HCT116 (cell line): ENCODE data around the gene CLGN. TPM values are rescaled to one million over a fixed set of nuclear protein-coding genes. Genes with fewer than 3 reads are reported as not detected.

ENCODE experiments used
- ATAC-seq: fragments of 200-7000 bp; cut with Tn5 transposase; 2 replicates; pipeline ENCODE4 v1.9.1; 2020; ENCODE audit warnings: mild to moderate bottlenecking, moderate library complexity
- BruUV-seq: library from RNA; stranded (reverse); fragments of 400-500 nt; replicated peaks from 2 replicates; lab custom pipeline; 2021; lab: Mats Ljungman, UMichigan
- CTCF ChIA-PET: fragments of 300-600 bp; sonication (Branson Sonifier 250); formaldehyde crosslinking; loops from one replicate; lab custom pipeline; 2021; ENCODE audit warnings: antibody characterized with exemption; lab: Charles Lee
- POLR2A ChIA-PET: fragments of 300-600, 350-600 bp; sonication (Branson Sonifier 250); formaldehyde crosslinking; loops from one replicate; lab custom pipeline; 2021; ENCODE audit warnings: antibody characterized with exemption; lab: Charles Lee
- RAD21 ChIA-PET, 2 experiments: fragments of 300-600 bp; sonication (Branson Sonifier 250); formaldehyde crosslinking; loops; one replicate each; lab custom pipeline; 2023; ENCODE audit warnings: low total read pairs in 2 of 2; ENCODE audit not compliant: uncharacterized antibody in 2 of 2, unreplicated experiment in 2 of 2, low non-redundant PET in 1 of 2; lab: Charles Lee
- DNase-seq: peaks from one replicate; pipeline ENCODE4 v3.0.0-alpha.2; 2010; ENCODE audit warnings: low read depth, low spot score
- H2AFZ ChIP-seq: fragments of 200-600 bp; shearing (Covaris generic), sonication (generic); 2 replicates; pipeline ENCODE4 v1.6.1; 2017; ENCODE audit warnings: low read depth, mixed run types, mixed read lengths, antibody characterized with exemption, low read length; ENCODE audit not compliant: poor library complexity, severe bottlenecking
- H3K27ac ChIP-seq: 2 replicates; pipeline ENCODE4 v1.5.1; 2012; ENCODE audit warnings: low read depth, low read length
- H3K27me3 ChIP-seq: fragments of 200-600 bp; sonication (generic); 2 replicates; pipeline ENCODE4 v1.6.1; 2016; ENCODE audit warnings: mixed run types, low read length, mixed read lengths; ENCODE audit not compliant: insufficient read depth
- H3K36me3 ChIP-seq, 2 experiments: fragments of 200-500 bp in 1 of 2; fragments of 200-600 bp in 1 of 2; sonication (Bioruptor generic) in 1 of 2; sonication (generic) in 1 of 2; 2 replicates each; pipeline versions ENCODE4 v1.5.1 to v1.6.1; 2014 to 2016; ENCODE audit warnings: low read length in 2 of 2, inconsistent platforms in 1 of 2, mixed read lengths in 1 of 2, mixed run types in 1 of 2; ENCODE audit not compliant: insufficient read depth in 2 of 2, control insufficient read depth in 1 of 2
- H3K4me1 ChIP-seq, 2 experiments: fragments of 200-600 bp in 1 of 2; sonication (generic) in 1 of 2; 2 replicates each; pipeline versions ENCODE4 v1.5.1 to v1.6.1; 2012 to 2017; ENCODE audit warnings: low read length in 2 of 2, inconsistent platforms in 1 of 2, mild to moderate bottlenecking in 1 of 2, mixed read lengths in 1 of 2, mixed run types in 1 of 2, moderate library complexity in 1 of 2; ENCODE audit not compliant: insufficient read depth in 2 of 2, control insufficient read depth in 1 of 2
- H3K4me2 ChIP-seq: fragments of 200-600 bp; sonication (generic); 2 replicates; pipeline ENCODE4 v1.6.1; 2017; ENCODE audit warnings: mixed run types, low read length, mixed read lengths
- H3K4me3 ChIP-seq, 2 experiments: fragments of 200-600 bp in 1 of 2; sonication (generic) in 1 of 2; replicated peaks in 1 of 2; 2 replicates each; pipeline ENCODE4 v1.5.1; 2011 to 2016; ENCODE audit warnings: low read length in 2 of 2, control low read depth in 1 of 2, low read depth in 1 of 2, mild to moderate bottlenecking in 1 of 2, mixed read lengths in 1 of 2, mixed run types in 1 of 2
- H3K79me2 ChIP-seq: fragments of 200-600 bp; sonication (generic); 2 replicates; pipeline ENCODE4 v1.6.1; 2017; ENCODE audit warnings: mild to moderate bottlenecking, mixed run types, low read length, moderate library complexity, mixed read lengths; ENCODE audit not compliant: insufficient read depth
- H3K9ac ChIP-seq: fragments of 200-600 bp; sonication (generic); 2 replicates; pipeline ENCODE4 v1.6.1; 2016; ENCODE audit warnings: low read length, mixed read lengths
- H3K9me2 ChIP-seq: fragments of 200-600 bp; sonication (generic), shearing (Covaris generic); 2 replicates; pipeline ENCODE4 v1.6.1; 2017; ENCODE audit warnings: mixed run types, mild to moderate bottlenecking, moderate library complexity; ENCODE audit not compliant: insufficient read depth
- H3K9me3 ChIP-seq, 2 experiments: fragments of 200-500 bp in 1 of 2; fragments of 200-600 bp in 1 of 2; sonication (Bioruptor generic) in 1 of 2; sonication (generic) in 1 of 2; 2 replicates each; pipeline ENCODE4 v1.6.1; 2014 to 2017; ENCODE audit warnings: low read length in 2 of 2, mixed read lengths in 2 of 2, inconsistent platforms in 1 of 2, low read depth in 1 of 2, mild to moderate bottlenecking in 1 of 2, mixed run types in 1 of 2, moderate library complexity in 1 of 2; ENCODE audit not compliant: control insufficient read depth in 1 of 2, insufficient read depth in 1 of 2
- H4K20me1 ChIP-seq: fragments of 200-600 bp; sonication (generic), shearing (Covaris generic); 2 replicates; pipeline ENCODE4 v1.6.1; 2017; ENCODE audit warnings: mixed run types, mild to moderate bottlenecking, moderate library complexity; ENCODE audit not compliant: insufficient read depth
- CBX3 ChIP-seq: IDR thresholded peaks from 2 replicates; pipeline ENCODE4 v1.6.1; 2012; ENCODE audit warnings: low read depth
- CEBPB ChIP-seq: IDR thresholded peaks from 2 replicates; pipeline ENCODE4 v1.6.1; 2012; ENCODE audit warnings: low read depth
- EGR1 ChIP-seq: IDR thresholded peaks from 2 replicates; pipeline ENCODE4 v1.6.1; 2012; ENCODE audit warnings: low read depth
- ELF1 ChIP-seq: IDR thresholded peaks from 2 replicates; pipeline ENCODE4 v1.6.1; 2012; ENCODE audit warnings: low read depth, borderline replicate concordance
- EZH2 ChIP-seq: fragments of 200-600 bp; sonication (generic); IDR thresholded peaks from 2 replicates; pipeline ENCODE4 v1.6.1; 2017; ENCODE audit warnings: antibody characterized with exemption, mixed run types
- EZH2phosphoT487 ChIP-seq: fragments of 200-600 bp; IDR thresholded peaks from 2 replicates; pipeline ENCODE4 v1.6.1; 2018; ENCODE audit warnings: antibody characterized with exemption, borderline replicate concordance
- POLR2A ChIP-seq: IDR thresholded peaks from 2 replicates; pipeline ENCODE4 v1.7.0; 2011; ENCODE audit warnings: borderline replicate concordance; ENCODE audit not compliant: insufficient read depth, insufficient read length; ENCODE audit errors: extremely low read depth
- POLR2AphosphoS5 ChIP-seq: IDR thresholded peaks from 2 replicates; pipeline ENCODE4 v1.6.1; 2011; ENCODE audit warnings: mild to moderate bottlenecking, low read depth, low read length, moderate library complexity
- SIN3A ChIP-seq: IDR thresholded peaks from 2 replicates; pipeline ENCODE4 v1.6.1; 2012; ENCODE audit warnings: low read depth
- TCF7L2 ChIP-seq: IDR thresholded peaks from 2 replicates; pipeline ENCODE4 v1.7.0; 2011; ENCODE audit warnings: borderline replicate concordance, inconsistent platforms; ENCODE audit not compliant: insufficient read depth, insufficient read length; ENCODE audit errors: extremely low read depth
- YY1 ChIP-seq: IDR thresholded peaks from 2 replicates; pipeline ENCODE4 v1.6.1; 2011; ENCODE audit warnings: low read length, low read depth, moderate library complexity, mild to moderate bottlenecking; ENCODE audit not compliant: insufficient replicate concordance; ENCODE audit errors: extremely low read depth
- ZNF274 ChIP-seq: fragments of 200-500 bp; sonication (Bioruptor generic); IDR thresholded peaks from 2 replicates; pipeline ENCODE4 v1.6.1; 2014; ENCODE audit warnings: mild to moderate bottlenecking, low read depth, low read length, inconsistent platforms
- intact Hi-C: fragments of 100-400 bp; cut with micrococcal nuclease; formaldehyde crosslinking; loops from 2 replicates; pipeline ENCODE4 v1.10.0; 2022
- total RNA-seq: library from RNA; stranded (reverse); gene quantifications from one replicate; pipeline ENCODE4 v1.2.1, GENCODE V29; 2021; ENCODE audit not compliant: unreplicated experiment
- TF ChIP-seq, protein P1 (sequence below): IDR thresholded peaks from 2 replicates; pipeline ENCODE4 v1.6.1; 2012
- TF ChIP-seq, protein P2 (sequence below): IDR thresholded peaks from 2 replicates; pipeline ENCODE4 v1.6.1; 2011; ENCODE audit warnings: mild to moderate bottlenecking, low read length, moderate library complexity; ENCODE audit not compliant: insufficient replicate concordance; ENCODE audit errors: extremely low read depth
- TF ChIP-seq, protein P3 (sequence below): IDR thresholded peaks from 2 replicates; pipeline ENCODE4 v1.6.1; 2012; ENCODE audit warnings: low read depth
- TF ChIP-seq, protein P4 (sequence below): IDR thresholded peaks from 2 replicates; pipeline ENCODE4 v1.6.1; 2012

The CLGN gene
- total RNA-seq, 1 experiment from 2014 or later = 1.4 TPM

DNA sequence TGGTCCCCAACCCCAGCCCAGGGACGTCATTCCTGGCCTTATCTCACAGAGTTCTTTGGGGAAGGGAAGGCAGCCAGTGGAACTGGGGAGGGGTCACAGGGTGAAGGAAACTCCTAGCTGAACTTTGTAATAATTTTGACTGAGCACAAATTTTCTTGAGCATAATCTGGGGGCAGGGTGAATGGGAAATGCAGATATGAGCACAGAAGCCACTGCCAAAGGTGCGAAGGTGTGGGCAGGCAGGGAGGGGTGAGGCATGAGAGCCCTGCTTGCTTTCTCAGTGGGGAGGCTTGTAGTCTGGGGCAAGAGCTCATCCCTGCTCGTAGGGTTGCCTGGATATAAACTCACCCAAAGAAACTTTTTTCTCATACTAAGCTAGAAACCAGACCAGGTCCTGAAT lies 35.7 kb upstream of the CLGN start:
- no TSS peak for BruUV-seq
- Histone ChIP-seq H3K27ac (no peak overlapping the region), H3K4me2 (no peak overlapping the region), H3K36me3 (no peaks in the 10 kb centered on the region), H3K4me3 (no peak overlapping the region), H2AFZ (no peak overlapping the region), H3K9ac (no peak overlapping the region), H3K4me1 (no peaks in the 10 kb centered on the region), H3K27me3 (no peaks in the 10 kb centered on the region), H4K20me1 (no peaks in the 10 kb centered on the region), H3K9me3 (no peaks in the 10 kb centered on the region), H3K79me2 (no peaks in the 10 kb centered on the region), H3K9me2 (no peaks in the 10 kb centered on the region)
- ChIA-PET CTCF (no interaction called here), POLR2A (no interaction called here), RAD21 (no interaction called here)
- DNase-seq (no peak), ATAC-seq (no peak)
- intact Hi-C loops = no loop called here
- TF ChIP-seq POLR2A (no peak), CBX3 (no peak), SIN3A (no peak), EZH2phosphoT487 (no peak), EGR1 (no peak), ZNF274 (no peak), ELF1 (no peak), TCF7L2 (no peak), EZH2 (no peak), CEBPB (no peak), POLR2AphosphoS5 (no peak), YY1 (no peak)
- TF ChIP-seq, protein P1, sequence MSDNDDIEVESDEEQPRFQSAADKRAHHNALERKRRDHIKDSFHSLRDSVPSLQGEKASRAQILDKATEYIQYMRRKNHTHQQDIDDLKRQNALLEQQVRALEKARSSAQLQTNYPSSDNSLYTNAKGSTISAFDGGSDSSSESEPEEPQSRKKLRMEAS = no peak
- TF ChIP-seq, protein P2, sequence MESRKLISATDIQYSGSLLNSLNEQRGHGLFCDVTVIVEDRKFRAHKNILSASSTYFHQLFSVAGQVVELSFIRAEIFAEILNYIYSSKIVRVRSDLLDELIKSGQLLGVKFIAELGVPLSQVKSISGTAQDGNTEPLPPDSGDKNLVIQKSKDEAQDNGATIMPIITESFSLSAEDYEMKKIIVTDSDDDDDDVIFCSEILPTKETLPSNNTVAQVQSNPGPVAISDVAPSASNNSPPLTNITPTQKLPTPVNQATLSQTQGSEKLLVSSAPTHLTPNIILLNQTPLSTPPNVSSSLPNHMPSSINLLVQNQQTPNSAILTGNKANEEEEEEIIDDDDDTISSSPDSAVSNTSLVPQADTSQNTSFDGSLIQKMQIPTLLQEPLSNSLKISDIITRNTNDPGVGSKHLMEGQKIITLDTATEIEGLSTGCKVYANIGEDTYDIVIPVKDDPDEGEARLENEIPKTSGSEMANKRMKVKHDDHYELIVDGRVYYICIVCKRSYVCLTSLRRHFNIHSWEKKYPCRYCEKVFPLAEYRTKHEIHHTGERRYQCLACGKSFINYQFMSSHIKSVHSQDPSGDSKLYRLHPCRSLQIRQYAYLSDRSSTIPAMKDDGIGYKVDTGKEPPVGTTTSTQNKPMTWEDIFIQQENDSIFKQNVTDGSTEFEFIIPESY = no peak
- TF ChIP-seq, protein P3, sequence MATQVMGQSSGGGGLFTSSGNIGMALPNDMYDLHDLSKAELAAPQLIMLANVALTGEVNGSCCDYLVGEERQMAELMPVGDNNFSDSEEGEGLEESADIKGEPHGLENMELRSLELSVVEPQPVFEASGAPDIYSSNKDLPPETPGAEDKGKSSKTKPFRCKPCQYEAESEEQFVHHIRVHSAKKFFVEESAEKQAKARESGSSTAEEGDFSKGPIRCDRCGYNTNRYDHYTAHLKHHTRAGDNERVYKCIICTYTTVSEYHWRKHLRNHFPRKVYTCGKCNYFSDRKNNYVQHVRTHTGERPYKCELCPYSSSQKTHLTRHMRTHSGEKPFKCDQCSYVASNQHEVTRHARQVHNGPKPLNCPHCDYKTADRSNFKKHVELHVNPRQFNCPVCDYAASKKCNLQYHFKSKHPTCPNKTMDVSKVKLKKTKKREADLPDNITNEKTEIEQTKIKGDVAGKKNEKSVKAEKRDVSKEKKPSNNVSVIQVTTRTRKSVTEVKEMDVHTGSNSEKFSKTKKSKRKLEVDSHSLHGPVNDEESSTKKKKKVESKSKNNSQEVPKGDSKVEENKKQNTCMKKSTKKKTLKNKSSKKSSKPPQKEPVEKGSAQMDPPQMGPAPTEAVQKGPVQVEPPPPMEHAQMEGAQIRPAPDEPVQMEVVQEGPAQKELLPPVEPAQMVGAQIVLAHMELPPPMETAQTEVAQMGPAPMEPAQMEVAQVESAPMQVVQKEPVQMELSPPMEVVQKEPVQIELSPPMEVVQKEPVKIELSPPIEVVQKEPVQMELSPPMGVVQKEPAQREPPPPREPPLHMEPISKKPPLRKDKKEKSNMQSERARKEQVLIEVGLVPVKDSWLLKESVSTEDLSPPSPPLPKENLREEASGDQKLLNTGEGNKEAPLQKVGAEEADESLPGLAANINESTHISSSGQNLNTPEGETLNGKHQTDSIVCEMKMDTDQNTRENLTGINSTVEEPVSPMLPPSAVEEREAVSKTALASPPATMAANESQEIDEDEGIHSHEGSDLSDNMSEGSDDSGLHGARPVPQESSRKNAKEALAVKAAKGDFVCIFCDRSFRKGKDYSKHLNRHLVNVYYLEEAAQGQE = no peak
- TF ChIP-seq, protein P4, sequence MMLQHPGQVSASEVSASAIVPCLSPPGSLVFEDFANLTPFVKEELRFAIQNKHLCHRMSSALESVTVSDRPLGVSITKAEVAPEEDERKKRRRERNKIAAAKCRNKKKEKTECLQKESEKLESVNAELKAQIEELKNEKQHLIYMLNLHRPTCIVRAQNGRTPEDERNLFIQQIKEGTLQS = no peak
